ENCODE data around the gene CTNNAL1.

- no peak for TF ChIP-seq EZH2 (IDR thresholded peaks at IDR 0.05; ENCODE audit: borderline replicate concordance, insufficient read depth, low read depth, low read length, poor library complexity, severe bottlenecking)
- no peak for TF ChIP-seq CTCF (IDR thresholded peaks at IDR 0.05)
These were observed 20.8 kb upstream of the CTNNAL1 start for GRCh38 chr9:109033941-109034700.
